ENCODE measurements around the gene FAM9A.

Gene FAM9A

GRCh38 chrX:8755116-8755515, 46.1 kb downstream of the FAM9A start:
- Histone ChIP-seq H3K9ac (ENCODE audit: low read length) (no peak overlapping the region), H3K36me3 (ENCODE audit: control insufficient read depth, insufficient read depth, low read length) (no peaks in the 10 kb centered on the region), H3K27me3 (ENCODE audit: control insufficient read depth, insufficient read depth, low read length) (no peaks in the 10 kb centered on the region), H3K4me3 (ENCODE audit: low read length) (no peak overlapping the region), H3K27ac (ENCODE audit: low read depth, low read length) (no peak overlapping the region), H3K4me1 (ENCODE audit: control insufficient read depth, insufficient read depth, low read length) (no peaks in the 10 kb centered on the region)

GRCh38 chrX:8749697-8750096, 51.5 kb downstream of the FAM9A start:
- no peaks in the 10 kb centered on the region for H3K36me3 ChIP-seq (ENCODE audit: control insufficient read depth, insufficient read depth, low read length)
- no peak overlapping the region for H3K27ac ChIP-seq (ENCODE audit: low read depth, low read length)
- H3K27me3 ChIP-seq (ENCODE audit: control insufficient read depth, insufficient read depth, low read length): no peaks in the 10 kb centered on the region

GRCh38 chrX:8748855-8749254, 52.3 kb downstream of the FAM9A start:
- no peak overlapping the region for H3K4me3 ChIP-seq (ENCODE audit: low read length)

More at GRCh38 chrX:8749697-8750096, 51.5 kb downstream of the FAM9A start:
- H3K4me1 ChIP-seq (ENCODE audit: control insufficient read depth, insufficient read depth, low read length): no peaks in the 10 kb centered on the region
- H3K9ac ChIP-seq (ENCODE audit: low read length): no peak overlapping the region
- no peak overlapping the region for H3K4me3 ChIP-seq (ENCODE audit: low read length)

DNA sequence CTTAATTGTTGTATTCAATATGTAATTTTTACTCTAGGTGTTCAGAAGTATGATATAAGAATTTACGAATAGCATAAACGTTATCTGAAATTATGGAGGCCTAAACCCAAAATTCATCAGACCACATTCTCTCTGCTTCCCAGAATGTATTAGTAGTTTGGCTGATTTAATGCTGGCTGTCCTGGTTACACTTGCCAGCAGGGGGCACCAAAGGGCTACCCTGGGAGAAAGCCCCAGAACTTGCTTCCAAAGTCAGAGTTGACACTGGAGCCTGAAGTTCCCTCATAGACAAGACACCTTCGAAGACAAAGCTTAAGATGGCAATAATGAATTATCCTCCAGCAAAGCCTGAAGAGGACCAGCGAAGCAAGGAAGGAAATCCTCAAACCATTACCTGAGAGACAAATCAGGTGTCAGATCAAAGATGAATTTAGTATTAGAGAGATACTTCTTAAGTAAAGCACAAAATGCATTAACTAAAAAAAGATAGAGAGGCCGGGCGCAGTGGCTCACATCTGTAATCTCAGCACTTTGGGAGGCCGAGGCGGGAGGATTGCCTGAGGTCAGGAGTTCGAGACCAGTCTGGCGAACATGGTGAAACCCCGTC, 58.0 kb downstream of the FAM9A start:
- Histone ChIP-seq H3K9ac (ENCODE audit: low read length) (no peak overlapping the region), H3K27ac (ENCODE audit: low read depth, low read length) (no peak overlapping the region), H3K27me3 (ENCODE audit: control insufficient read depth, insufficient read depth, low read length) (no peaks in the 10 kb centered on the region), H3K36me3 (ENCODE audit: control insufficient read depth, insufficient read depth, low read length) (no peaks in the 10 kb centered on the region), H3K4me1 (ENCODE audit: control insufficient read depth, insufficient read depth, low read length) (no peaks in the 10 kb centered on the region), H3K4me3 (ENCODE audit: low read length) (no peak overlapping the region)

More at GRCh38 chrX:8748855-8749254, 52.3 kb downstream of the FAM9A start:
- Histone ChIP-seq H3K9ac (ENCODE audit: low read length) (no peak overlapping the region), H3K4me1 (ENCODE audit: control insufficient read depth, insufficient read depth, low read length) (no peaks in the 10 kb centered on the region), H3K27me3 (ENCODE audit: control insufficient read depth, insufficient read depth, low read length) (no peaks in the 10 kb centered on the region), H3K27ac (ENCODE audit: low read depth, low read length) (no peak overlapping the region), H3K36me3 (ENCODE audit: control insufficient read depth, insufficient read depth, low read length) (no peaks in the 10 kb centered on the region)

GRCh38 chrX:8741981-8742380, 59.2 kb downstream of the FAM9A start:
- Histone ChIP-seq H3K4me3 (ENCODE audit: low read length) (no peak overlapping the region), H3K9ac (ENCODE audit: low read length) (no peak overlapping the region), H3K27me3 (ENCODE audit: control insufficient read depth, insufficient read depth, low read length) (no peaks in the 10 kb centered on the region), H3K27ac (ENCODE audit: low read depth, low read length) (no peak overlapping the region), H3K4me1 (ENCODE audit: control insufficient read depth, insufficient read depth, low read length) (no peaks in the 10 kb centered on the region), H3K36me3 (ENCODE audit: control insufficient read depth, insufficient read depth, low read length) (no peaks in the 10 kb centered on the region)

Data from rectal smooth muscle tissue (tissue), 1 donor.